H9 (cell line): Measurements from ENCODE around the gene MTO1. TPM values are rescaled to one million over a fixed set of nuclear protein-coding genes. Genes with fewer than 3 reads are reported as not detected.

Experiments used
- DNase-seq: peaks from one replicate; pipeline ENCODE4 v3.0.0-alpha.2; 2017
- H2AFZ ChIP-seq: one replicate; pipeline ENCODE4 v1.6.1; 2013; ENCODE audit warnings: mild to moderate bottlenecking, low read length, control low read depth, moderate library complexity
- H2AK5ac ChIP-seq: 2 replicates; pipeline ENCODE4 v1.6.1; 2013; ENCODE audit warnings: low read length, control low read depth, mixed read lengths; ENCODE audit not compliant: insufficient read length
- H2BK120ac ChIP-seq: one replicate; pipeline ENCODE4 v1.6.1; 2013; ENCODE audit warnings: low read depth, mild to moderate bottlenecking, low read length, control low read depth, inconsistent platforms; ENCODE audit not compliant: poor library complexity, severe bottlenecking
- H2BK12ac ChIP-seq: 2 replicates; pipeline ENCODE4 v1.6.1; 2013; ENCODE audit warnings: low read length, control low read depth, mixed read lengths, low read depth; ENCODE audit not compliant: insufficient read length
- H2BK15ac ChIP-seq: 2 replicates; pipeline ENCODE4 v1.6.1; 2013; ENCODE audit warnings: low read depth, low read length, control low read depth
- H2BK20ac ChIP-seq: one replicate; pipeline ENCODE4 v1.6.1; 2013; ENCODE audit warnings: low read depth, mild to moderate bottlenecking, low read length, control low read depth, inconsistent platforms; ENCODE audit not compliant: poor library complexity, severe bottlenecking
- H2BK5ac ChIP-seq: 2 replicates; pipeline ENCODE4 v1.6.1; 2013; ENCODE audit warnings: low read length, control low read depth, mixed read lengths; ENCODE audit not compliant: insufficient read length
- H3K14ac ChIP-seq: 2 replicates; pipeline ENCODE4 v1.6.1; 2013; ENCODE audit warnings: low read length, control low read depth; ENCODE audit not compliant: insufficient read depth
- H3K18ac ChIP-seq: 2 replicates; pipeline ENCODE4 v1.6.1; 2013; ENCODE audit warnings: low read depth, mild to moderate bottlenecking, mixed read lengths, low read length, control low read depth; ENCODE audit not compliant: insufficient read length
- H3K23ac ChIP-seq: 2 replicates; pipeline ENCODE4 v1.6.1; 2013; ENCODE audit warnings: low read length, control low read depth, mixed read lengths, low read depth; ENCODE audit not compliant: insufficient read length
- H3K23me2 ChIP-seq: 2 replicates; pipeline ENCODE4 v1.6.1; 2013; ENCODE audit warnings: low read depth, mild to moderate bottlenecking, mixed read lengths, low read length, control low read depth; ENCODE audit not compliant: insufficient read length, poor library complexity, severe bottlenecking
- H3K27ac ChIP-seq: 2 replicates; pipeline ENCODE4 v1.5.1; 2013; ENCODE audit warnings: low read length, control low read depth, mixed read lengths, low read depth; ENCODE audit not compliant: insufficient read length
- H3K27me3 ChIP-seq: 2 replicates; pipeline ENCODE4 v1.6.1; 2013; ENCODE audit warnings: low read length, control low read depth, inconsistent platforms; ENCODE audit not compliant: insufficient read depth
- H3K4ac ChIP-seq: 2 replicates; pipeline ENCODE4 v1.6.1; 2013; ENCODE audit warnings: low read depth, mild to moderate bottlenecking, control low read depth, inconsistent platforms, low read length, moderate library complexity
- H3K4me1 ChIP-seq: 2 replicates; pipeline ENCODE4 v1.6.1; 2013; ENCODE audit warnings: low read length, control low read depth, inconsistent platforms; ENCODE audit not compliant: insufficient read depth
- H3K4me2 ChIP-seq: 2 replicates; pipeline ENCODE4 v1.6.1; 2013; ENCODE audit warnings: low read length, control low read depth, mixed read lengths; ENCODE audit not compliant: insufficient read length, insufficient read depth
- H3K56ac ChIP-seq: 2 replicates; pipeline ENCODE4 v1.6.1; 2013; ENCODE audit warnings: low read depth, mild to moderate bottlenecking, mixed read lengths, low read length, control low read depth; ENCODE audit not compliant: insufficient read length
- H3K79me1 ChIP-seq: 2 replicates; pipeline ENCODE4 v1.6.1; 2013; ENCODE audit warnings: low read depth, mild to moderate bottlenecking, moderate library complexity, low read length, control low read depth, inconsistent platforms; ENCODE audit not compliant: insufficient read depth, poor library complexity, severe bottlenecking
- H3K79me2 ChIP-seq: 2 replicates; pipeline ENCODE4 v1.6.1; 2013; ENCODE audit warnings: low read length, control low read depth, inconsistent platforms; ENCODE audit not compliant: insufficient read depth
- H3K9ac ChIP-seq: 2 replicates; pipeline ENCODE4 v1.6.1; 2013; ENCODE audit warnings: low read length, control low read depth, mixed read lengths; ENCODE audit not compliant: insufficient read length; ENCODE audit errors: extremely low read depth
- H3K9me3 ChIP-seq: one replicate; pipeline ENCODE4 v1.6.1; 2013; ENCODE audit warnings: low read depth, low read length, inconsistent platforms; ENCODE audit not compliant: control insufficient read depth
- H3T11ph ChIP-seq: one replicate; pipeline ENCODE4 v1.6.1; 2013; ENCODE audit warnings: mild to moderate bottlenecking, low read length, control low read depth, inconsistent platforms
- H4K20me1 ChIP-seq: one replicate; pipeline ENCODE4 v1.6.1; 2013; ENCODE audit not compliant: control insufficient read depth, insufficient read length, insufficient read depth
- H4K5ac ChIP-seq: 2 replicates; pipeline ENCODE4 v1.6.1; 2013; ENCODE audit warnings: low read depth, mild to moderate bottlenecking, mixed read lengths, low read length, control low read depth; ENCODE audit not compliant: insufficient read length
- H4K8ac ChIP-seq: replicated peaks from 2 replicates; pipeline ENCODE4 v1.6.1; 2013; ENCODE audit warnings: low read length, control low read depth, mixed read lengths, low read depth; ENCODE audit not compliant: insufficient read length
- H4K91ac ChIP-seq: 2 replicates; pipeline ENCODE4 v1.6.1; 2013; ENCODE audit warnings: low read depth, mild to moderate bottlenecking, moderate library complexity, mixed read lengths, low read length, control low read depth; ENCODE audit not compliant: insufficient read length
- H3K27ac Mint-ChIP-seq, 3 experiments: 2 replicates in 2 of 3; 3 replicates in 1 of 3; pipeline ENCODE4 v1.8.0; 2020 to 2021; ENCODE audit warnings: mixed read lengths in 3 of 3, mild to moderate bottlenecking in 1 of 3, moderate library complexity in 1 of 3
- H3K27me3 Mint-ChIP-seq: 2 replicates; pipeline ENCODE4 v1.8.0; 2021; ENCODE audit warnings: low read depth, mild to moderate bottlenecking, moderate library complexity, mixed read lengths
- H3K36me3 Mint-ChIP-seq, 3 experiments: 2 replicates in 2 of 3; 3 replicates in 1 of 3; pipeline ENCODE4 v1.8.0; 2020 to 2021; ENCODE audit warnings: low read depth in 3 of 3, mixed read lengths in 3 of 3; ENCODE audit not compliant: insufficient read depth in 1 of 3
- H3K4me1 Mint-ChIP-seq, 2 experiments: 2 replicates each; pipeline ENCODE4 v1.8.0; 2020; ENCODE audit warnings: mixed read lengths in 2 of 2
- H3K4me3 Mint-ChIP-seq, 2 experiments: 2 replicates in 1 of 2; 3 replicates in 1 of 2; pipeline ENCODE4 v1.8.0; 2020 to 2021; ENCODE audit warnings: mild to moderate bottlenecking in 2 of 2, mixed read lengths in 2 of 2, moderate library complexity in 1 of 2
- H3K9me3 Mint-ChIP-seq, 2 experiments: 2 replicates in 1 of 2; 3 replicates in 1 of 2; pipeline ENCODE4 v1.8.0; 2020; ENCODE audit warnings: mild to moderate bottlenecking in 2 of 2, mixed read lengths in 2 of 2, moderate library complexity in 1 of 2
- WGBS: extraction: QIAGEN DNeasy Blood & Tissue Kit; methylation state at CpG from one replicate; pipeline ENCODE4 v1.1.7; 2013; ENCODE audit warnings: missing lambda C conversion rate, low lambda C conversion rate, mixed read lengths; ENCODE audit not compliant: insufficient read length; ENCODE audit errors: extremely low coverage; 5-methylcytosine and 5-hydroxymethylcytosine counted together
- total RNA-seq: library from RNA; stranded (reverse); gene quantifications from 2 replicates; pipeline ENCODE4 v1.2.1, GENCODE V29; 2021
- TF ChIP-seq, protein P1 (sequence below): fragments of 200-600 bp; sonication (generic); conservative IDR thresholded peaks from 3 replicates; pipeline ENCODE4 v1.8.0; 2021; ENCODE audit warnings: antibody characterized with exemption, mild to moderate bottlenecking

Gene MTO1
- total RNA-seq, 1 experiment from 2014 or later: 27.8 TPM

DNA sequence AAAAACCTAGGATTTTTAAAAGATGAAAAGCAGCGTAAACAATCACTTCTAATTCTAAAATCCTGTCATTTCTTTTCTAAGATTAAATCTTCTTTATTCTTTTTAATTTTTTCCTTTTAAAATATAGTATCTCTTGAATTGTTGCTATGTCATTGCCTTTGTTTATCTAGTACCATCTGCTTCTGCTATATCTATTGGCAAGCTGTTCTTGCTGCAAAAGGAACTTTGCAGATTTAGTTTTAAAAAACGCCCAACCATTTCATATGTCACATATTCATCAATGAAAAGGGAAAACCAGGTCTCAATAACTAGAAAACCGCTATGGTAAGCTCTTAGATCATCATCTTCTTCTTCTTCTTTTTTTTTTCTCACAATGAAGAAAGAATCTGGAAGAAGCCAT lies 70.8 kb downstream of the MTO1 start:
- no peaks in the 10 kb centered on the region for H3K27me3 Mint-ChIP-seq
- Histone ChIP-seq H3K4ac (no peak overlapping the region), H3K27ac (no peak overlapping the region), H2AFZ (no peak overlapping the region), H3K79me2 (no peaks in the 10 kb centered on the region), H2AK5ac (no peak overlapping the region), H3K56ac (no peak overlapping the region), H2BK15ac (no peak overlapping the region), H3K4me1 (no peaks in the 10 kb centered on the region), H3K23me2 (no peaks in the 10 kb centered on the region), H4K91ac (no peak overlapping the region), H3K18ac (no peak overlapping the region), H3K27me3 (no peaks in the 10 kb centered on the region), H3K9ac (no peak overlapping the region), H2BK5ac (no peak overlapping the region), H3K4me2 (no peak overlapping the region), H4K5ac (no peak overlapping the region), H2BK20ac (no peak overlapping the region), H4K8ac (no peak overlapping the region), H3T11ph (no peak overlapping the region), H3K23ac (no peak overlapping the region), H4K20me1 (no peaks in the 10 kb centered on the region), H3K14ac (no peak overlapping the region), H3K79me1 (no peaks in the 10 kb centered on the region), H2BK12ac (no peak overlapping the region), H3K9me3 (no peaks in the 10 kb centered on the region), H2BK120ac (no peak overlapping the region)
- no peak overlapping the region for H3K4me3 Mint-ChIP-seq
- H3K9me3 Mint-ChIP-seq: no peaks in the 10 kb centered on the region
- no peak for DNase-seq
- H3K36me3 Mint-ChIP-seq: no peaks in the 10 kb centered on the region
- no CpG with 5 or more reads among the region's 3 CpGs for WGBS
- TF ChIP-seq, protein P1, sequence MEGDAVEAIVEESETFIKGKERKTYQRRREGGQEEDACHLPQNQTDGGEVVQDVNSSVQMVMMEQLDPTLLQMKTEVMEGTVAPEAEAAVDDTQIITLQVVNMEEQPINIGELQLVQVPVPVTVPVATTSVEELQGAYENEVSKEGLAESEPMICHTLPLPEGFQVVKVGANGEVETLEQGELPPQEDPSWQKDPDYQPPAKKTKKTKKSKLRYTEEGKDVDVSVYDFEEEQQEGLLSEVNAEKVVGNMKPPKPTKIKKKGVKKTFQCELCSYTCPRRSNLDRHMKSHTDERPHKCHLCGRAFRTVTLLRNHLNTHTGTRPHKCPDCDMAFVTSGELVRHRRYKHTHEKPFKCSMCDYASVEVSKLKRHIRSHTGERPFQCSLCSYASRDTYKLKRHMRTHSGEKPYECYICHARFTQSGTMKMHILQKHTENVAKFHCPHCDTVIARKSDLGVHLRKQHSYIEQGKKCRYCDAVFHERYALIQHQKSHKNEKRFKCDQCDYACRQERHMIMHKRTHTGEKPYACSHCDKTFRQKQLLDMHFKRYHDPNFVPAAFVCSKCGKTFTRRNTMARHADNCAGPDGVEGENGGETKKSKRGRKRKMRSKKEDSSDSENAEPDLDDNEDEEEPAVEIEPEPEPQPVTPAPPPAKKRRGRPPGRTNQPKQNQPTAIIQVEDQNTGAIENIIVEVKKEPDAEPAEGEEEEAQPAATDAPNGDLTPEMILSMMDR: no peak
- H3K4me1 Mint-ChIP-seq: no peaks in the 10 kb centered on the region
- H3K27ac Mint-ChIP-seq: no peak overlapping the region
